GM18858 (cell line): ENCODE measurements around the gene TMEM231.

Source experiments
- ATAC-seq: cut with Tn5 transposase; IDR thresholded peaks from one replicate; pipeline ENCODE4 v1.9.1; 2021; ENCODE audit not compliant: unreplicated experiment

The TMEM231 gene

GRCh38 chr16:75491876-75492275, 64.2 kb downstream of the TMEM231 start:
- ATAC-seq = no peak

GRCh38 chr16:75488322-75488721, 67.7 kb downstream of the TMEM231 start:
- ATAC-seq = no peak
